ENCODE results near the gene FAM209B.
"Not testable (repeated sequence)": the region's sequence is repeated elsewhere in the genome, so short reads cannot be mapped to it uniquely, and the experiment has no call there.

FAM209B gene

DNA sequence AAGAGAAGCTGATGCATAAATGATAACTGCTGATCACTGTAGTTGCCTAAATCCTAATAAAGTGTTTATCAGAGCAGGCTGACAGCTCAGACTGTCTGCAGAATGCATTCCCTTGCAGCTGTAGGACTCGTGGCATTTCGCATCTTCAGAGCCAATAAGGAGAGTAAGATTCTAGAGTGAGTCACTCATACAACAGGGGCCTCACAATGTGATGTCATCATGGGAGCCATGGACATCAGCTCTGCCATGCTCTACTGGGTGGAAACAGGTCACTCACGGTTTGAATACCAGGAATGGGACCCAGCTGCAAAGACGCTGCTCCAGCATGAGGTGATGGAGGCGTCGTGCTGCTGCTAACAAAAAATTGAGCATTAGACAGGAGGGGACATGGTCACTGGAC lies 7.4 kb downstream of the FAM209B start:
- DNase-seq (ENCODE audit: low read depth): no peak

DNA sequence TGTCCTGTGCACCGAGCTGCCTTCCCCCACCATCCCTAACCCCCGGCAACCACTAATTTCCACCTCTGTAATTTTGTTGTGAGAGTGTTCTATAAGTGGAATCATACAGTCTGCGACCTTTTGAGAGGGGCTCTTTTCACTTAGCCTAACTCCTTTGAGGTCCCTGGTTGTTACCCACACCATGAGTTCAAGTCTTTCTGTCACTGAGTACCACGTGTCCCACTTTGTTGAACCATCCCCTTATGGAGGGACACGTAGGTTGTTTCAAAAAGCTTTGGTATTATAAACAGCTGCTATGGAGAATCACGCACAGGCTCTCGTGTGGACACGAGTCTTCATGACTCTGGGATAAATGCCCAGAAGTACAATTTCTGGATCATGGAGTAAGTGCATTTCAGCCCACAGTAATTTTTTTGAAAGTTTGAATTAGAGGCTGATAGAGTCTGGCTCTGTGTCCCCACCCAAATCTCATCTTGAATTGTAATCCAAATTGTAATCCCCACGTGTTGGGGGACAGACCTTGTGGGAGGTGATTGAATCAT lies 9.5 kb downstream of the FAM209B start:
- DNase-seq (ENCODE audit: low read depth): no peak

DNA sequence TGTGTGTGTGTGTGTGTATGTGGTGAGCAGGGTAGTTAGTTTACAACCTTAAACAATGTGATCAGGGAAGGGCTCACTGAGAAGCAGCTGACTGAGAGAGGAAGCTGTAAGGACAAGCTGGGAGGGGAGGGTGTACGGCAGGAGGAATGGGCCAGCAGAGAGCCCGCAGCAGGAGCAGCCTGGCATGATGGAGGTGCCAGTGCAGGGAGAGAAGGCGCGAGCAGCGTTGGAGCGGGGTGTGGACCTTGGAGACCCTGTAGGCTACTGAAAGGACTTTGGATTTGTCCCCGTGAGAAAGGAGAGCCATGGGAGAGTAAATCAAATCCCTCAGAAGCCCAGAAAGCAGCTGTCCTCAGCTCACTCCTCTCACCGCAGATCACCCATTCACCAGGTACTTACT lies 18.5 kb downstream of the FAM209B start:
- DNase-seq (ENCODE audit: low read depth): no peak

DNA sequence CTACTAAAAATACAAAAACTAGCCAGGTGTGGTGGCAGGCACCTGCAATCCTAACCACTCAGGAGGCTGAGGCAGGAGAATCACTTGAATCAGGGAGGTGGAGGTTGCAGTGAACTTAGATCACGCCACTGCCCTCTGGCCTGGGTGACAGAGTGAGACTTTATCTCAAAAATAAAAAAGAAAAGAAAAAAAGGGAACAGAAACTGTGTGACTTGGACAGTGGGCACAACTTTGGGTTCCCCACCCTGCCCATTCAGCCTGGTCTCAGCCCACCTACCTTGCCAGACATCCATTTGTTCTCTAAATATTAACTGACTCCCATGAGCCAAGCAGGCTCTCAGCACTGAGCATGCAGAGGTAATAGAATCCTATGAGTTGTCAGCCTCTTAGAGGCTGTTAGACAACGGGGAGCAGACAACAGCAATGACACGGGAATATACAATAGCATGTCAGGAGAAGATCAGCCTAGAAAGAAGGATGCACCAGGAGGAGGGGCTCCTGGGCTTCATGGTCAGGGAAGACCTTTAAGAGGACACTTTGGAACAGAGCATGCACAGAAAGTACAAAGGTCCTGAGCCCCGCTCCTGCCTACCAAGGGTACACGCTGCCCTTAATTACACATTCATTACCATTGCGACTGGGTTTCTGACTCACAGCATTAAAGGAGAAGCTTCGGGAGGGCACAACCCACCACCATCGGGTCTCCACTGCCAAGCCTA lies 20.0 kb downstream of the FAM209B start:
- DNase-seq (ENCODE audit: low read depth): no peak

DNA sequence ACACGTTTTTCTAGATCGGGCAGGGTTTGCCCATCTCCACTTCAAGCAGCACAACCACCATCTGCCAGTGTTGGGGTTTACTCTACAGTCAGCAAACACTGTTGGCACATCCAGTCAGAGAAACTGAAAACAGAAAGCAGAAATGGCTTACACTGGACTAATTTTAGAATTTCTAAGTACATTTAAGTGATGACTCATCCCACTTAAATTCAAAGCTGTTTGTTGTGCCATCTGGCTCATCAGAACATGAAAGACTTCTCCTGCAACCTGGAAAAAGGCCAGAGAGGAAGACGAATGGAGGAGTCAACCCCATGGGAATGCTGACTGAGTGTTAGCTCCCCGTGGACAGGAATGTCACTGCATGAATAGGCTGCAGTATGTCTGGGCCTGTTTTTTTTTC lies 21.8 kb downstream of the FAM209B start:
- DNase-seq (ENCODE audit: low read depth): no peak

DNA sequence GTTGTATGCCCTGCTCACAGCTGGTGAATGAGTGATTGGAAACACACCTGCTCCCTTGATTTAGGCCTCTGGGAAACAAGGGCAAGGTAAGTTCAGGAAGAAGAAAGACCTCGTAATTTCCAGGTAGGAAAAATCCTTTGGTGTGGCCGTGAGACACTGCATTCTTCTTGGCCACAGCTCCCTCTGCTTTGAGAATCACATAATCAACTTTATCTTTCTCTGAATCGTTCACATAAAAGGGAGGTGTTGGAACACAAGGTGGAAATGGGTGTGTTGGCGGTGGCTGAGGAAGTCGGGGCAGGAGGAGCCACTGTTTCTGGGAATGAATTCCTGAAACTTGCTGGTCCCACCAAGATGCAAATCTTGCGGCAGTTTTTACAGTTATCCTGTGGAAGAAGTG lies 25.9 kb downstream of the FAM209B start:
- DNase-seq (ENCODE audit: low read depth): no peak

DNA sequence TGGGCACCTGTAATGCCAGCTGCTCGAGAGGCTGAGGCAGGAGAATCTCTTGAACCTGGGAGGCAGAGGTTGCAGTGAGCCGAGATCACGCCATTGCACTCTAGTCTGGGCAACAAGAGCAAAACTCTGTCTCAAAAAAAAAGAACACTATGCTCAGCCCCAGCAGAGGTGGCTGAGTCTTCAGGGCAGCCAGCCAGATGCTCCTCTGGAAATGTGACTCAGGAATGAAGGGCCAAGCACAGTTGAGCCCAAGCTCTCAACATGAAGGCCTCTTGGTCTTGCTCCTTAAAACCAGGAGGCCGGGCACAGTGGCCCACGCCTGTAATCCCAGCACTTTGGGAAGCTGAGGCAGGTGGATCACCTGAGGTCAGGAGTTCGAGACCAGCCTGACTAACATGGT lies 31.5 kb downstream of the FAM209B start:
- DNase-seq (ENCODE audit: low read depth): not testable (repeated sequence)

DNA sequence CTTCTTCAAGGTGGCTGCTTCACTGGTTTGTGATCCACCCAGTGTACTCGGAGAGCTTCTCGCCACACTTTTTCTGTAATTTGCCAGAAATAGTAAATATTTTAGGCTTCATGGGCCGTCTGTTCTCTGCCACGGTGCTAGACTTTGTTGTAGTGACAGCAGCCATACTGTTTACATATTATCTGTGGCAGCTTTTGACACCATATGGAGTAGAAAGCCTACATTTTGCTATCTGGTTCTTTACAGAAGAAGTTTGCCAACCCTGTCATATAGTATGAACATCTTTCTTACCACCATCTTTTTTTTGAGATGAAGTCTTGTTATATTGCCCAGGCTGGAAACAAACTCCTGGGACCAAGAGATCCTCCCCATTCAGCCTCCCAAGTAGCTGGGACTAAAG lies 32.5 kb downstream of the FAM209B start:
- DNase-seq (ENCODE audit: low read depth): no peak

DNA sequence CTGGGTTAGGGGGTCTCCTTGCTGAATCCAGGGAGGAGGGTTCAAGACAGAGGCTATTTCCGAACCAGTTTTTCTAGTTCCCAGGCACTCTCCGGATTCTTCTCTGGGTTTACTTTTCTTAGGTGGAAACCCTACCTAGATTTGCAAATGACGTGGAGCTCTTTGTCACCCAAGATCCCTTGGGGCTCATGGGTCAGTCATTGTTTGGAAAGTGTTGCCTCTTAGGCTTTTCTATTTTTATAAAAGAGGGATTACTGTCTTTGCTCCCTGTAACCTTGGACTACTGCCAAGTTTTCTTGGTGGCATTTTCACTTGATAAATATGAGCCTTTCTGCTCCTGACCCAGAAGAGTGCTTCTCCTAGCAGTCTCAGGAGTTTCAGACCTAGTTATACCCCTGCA lies 33.6 kb downstream of the FAM209B start:
- DNase-seq (ENCODE audit: low read depth): no peak

DNA sequence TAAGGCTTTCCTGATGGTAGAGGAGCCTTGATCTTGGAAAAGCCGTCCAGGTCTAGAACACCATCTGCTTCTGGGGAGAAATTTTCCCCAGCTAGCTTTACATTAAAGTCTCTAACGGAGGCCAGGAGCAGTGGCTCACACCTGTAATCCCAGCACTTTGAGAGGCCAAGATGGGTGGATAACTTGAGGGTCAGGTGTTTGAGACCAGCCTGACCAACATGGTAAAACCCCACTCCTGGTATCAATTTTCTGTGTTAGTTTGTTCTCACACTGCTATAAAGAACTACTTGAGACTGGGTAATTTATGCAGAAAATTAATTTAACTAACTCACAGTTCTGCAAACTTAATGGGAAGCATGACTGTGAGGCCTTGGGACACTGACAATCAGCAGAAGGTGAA lies 37.8 kb downstream of the FAM209B start:
- DNase-seq (ENCODE audit: low read depth): no peak

DNA sequence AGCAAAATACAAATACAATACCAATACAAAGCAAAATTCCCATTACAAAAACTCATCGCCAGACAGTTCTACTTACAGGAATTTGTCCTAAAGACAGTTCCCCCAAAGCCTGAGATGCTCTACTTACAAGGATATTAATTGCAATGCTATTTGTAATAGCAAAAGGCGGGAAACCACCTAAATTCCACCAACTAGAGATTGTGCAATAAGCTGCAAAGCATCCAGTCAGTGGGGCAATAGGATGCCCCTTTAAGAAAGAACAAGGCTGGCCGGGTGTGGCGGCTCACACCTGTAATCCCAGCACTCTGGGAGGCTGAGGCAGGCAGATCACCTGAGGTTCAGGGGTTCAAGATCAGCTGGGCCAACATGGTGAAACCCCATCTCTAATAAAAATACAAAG lies 39.1 kb downstream of the FAM209B start:
- no peak for DNase-seq (ENCODE audit: low read depth)

DNA sequence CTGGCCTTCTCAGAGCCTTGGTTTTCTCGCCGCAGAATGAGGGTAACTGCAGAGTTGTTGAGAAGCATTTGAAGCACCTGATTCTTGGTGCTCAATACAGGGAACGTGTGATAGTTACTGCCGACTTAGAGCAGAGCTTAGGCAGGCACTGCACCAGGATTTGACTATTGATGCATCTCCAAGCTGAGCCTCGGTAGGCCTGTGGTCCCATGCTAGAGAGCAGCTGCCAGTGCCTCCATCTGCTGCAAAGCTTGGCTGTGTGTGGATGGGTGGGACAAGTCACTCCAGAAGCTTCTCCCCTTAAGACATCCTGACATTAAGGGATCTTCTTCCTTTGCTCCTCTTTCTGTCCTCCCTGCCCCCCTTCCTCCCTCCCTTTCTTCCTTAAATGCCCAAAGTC lies 40.9 kb downstream of the FAM209B start:
- DNase-seq (ENCODE audit: low read depth): no peak

DNA sequence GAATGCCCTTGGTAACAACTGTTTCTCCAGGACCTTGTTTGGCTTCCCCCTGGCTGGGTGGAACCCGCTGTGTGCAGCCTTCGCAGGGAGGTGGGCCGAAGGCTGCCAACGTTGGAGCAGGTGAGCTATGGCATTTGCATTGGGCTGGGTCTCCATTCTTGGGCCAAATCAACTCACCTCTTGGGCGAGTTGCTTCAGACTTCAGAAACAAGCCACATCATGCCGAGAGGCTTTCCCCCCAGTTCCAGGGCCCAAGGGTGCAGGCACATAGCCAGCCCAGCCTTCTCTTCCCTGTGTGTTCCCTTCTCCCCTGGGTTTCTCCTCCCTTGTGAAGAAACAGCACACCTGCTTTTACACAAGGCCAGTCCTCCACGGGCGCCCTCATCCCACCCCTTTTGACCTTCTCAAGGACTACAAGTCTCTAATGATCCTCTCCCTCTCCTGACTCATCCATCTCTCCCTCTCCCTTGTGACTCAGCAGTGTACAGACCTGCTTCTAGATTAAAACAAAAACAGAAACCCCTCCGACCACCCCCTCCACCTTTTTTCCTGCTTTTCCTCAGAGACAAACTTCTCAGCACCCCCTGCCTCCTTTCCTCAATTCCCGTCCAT lies 41.6 kb downstream of the FAM209B start:
- DNase-seq (ENCODE audit: low read depth): no peak

DNA sequence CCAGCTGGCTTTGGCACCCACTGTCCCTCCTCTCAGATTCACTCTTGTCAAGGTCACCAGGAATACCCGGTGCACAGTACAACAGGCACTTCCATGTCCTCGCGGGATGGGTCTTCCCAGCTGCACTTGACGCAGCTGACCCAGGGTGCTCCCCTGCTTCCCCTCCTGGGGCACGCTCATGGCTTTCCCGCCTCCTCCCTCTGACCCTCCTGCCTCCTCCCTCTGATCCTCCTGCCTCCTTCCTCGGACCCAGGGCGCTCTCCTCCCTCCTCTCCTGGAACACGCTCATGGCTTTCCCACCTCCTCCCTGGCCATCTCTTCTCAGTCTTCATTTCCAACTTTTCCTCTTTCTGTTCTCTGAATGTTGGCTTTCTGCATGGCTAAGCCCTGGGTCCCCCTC lies 42.1 kb downstream of the FAM209B start:
- DNase-seq (ENCODE audit: low read depth): no peak

DNA sequence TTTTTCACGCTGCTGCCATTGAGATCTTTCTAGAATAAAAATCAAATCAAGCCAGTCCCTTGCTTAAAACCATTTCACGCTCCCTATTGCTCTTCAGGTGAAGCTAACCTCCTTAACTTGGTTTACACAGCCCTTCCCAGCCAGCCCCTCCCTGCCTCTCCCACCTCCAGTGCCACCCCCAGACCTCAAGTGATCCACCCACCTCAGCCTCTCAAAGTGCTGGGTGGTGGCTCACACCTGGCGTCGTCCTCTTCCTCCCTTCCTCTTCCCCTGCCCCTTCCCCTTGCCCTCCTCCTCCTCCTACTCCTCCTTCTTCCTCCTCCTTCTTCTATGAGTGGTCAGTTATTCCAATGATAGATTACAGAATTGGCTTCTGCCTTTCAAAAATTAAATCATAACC lies 42.9 kb downstream of the FAM209B start:
- DNase-seq (ENCODE audit: low read depth): no peak

DNA sequence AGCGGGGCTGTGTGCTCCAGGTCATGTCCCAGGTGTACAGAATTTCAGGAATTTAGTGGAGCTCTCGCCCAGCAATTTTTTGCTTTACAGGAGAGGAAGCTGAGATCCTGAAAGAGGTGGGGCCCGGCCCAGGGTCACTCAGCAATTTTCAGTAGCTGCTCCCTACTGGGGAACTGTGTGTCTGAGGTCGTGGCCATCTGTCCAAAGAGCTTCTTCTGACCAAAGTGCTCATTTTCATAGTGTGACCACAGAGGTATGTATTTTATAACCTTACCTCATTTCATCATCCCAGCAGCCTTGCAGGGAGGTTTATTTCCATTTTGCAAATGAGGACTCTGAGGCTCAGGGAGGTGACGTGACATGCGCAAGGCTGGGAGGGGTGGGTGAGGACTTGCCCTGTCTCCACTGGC lies 46.3 kb downstream of the FAM209B start:
- no peak for DNase-seq (ENCODE audit: low read depth)

DNA sequence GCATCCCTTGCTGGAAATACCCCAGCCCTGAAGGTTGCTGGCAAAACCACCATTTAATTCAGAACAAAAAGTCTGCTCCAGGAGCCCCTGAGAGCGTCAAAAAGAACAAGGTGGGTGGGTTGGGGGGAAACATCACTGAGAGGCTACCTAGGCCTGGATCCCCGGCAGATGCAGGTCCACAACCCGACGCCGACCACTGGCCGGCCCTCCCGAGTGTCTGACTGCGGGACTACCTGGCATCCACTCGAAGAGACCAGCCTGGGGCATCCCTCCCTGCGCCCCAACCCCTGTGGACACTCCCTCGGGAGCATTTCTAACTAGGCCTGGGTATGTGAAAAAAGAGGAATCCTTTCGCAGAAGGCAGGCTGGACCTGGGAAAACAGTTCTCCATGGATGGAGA lies 47.2 kb downstream of the FAM209B start:
- DNase-seq (ENCODE audit: low read depth): no peak

DNA sequence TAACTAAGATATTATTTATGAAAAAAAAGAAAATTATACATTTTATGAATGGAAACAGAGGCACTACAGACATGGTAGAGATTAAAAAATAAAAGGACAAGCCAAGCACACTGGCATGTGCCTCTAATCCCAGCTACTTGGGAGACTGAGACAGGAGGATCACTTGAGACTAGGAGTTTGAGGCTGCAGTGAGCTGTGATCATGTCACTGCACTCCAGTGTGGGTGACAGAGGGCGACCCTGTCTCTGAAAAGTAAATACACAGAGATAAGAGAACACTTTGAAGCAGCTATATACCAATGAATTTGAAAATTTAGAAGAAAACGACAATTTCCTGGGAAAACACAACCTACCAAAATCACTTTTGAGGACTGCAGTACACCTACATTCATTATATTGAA lies 48.7 kb downstream of the FAM209B start:
- no peak for DNase-seq (ENCODE audit: low read depth)

DNA sequence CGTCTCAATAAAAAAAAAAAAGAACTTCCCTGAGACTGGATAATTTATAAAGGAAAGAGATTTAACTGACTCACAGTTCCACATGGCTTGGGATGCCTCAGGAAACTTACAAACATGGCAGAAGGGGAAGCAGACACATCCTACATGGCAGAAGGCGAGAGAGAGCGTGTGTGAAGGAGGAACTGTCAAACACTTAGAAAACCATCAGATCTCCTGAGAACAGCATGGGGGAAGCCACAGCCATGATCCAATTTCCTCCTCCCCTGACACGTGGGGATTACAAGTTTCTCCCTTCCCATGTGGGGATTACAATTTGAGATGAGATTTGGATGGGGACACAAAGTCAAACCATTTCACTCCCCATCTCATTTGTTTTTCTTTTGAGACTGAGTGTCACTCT lies 49.5 kb downstream of the FAM209B start:
- no peak for DNase-seq (ENCODE audit: low read depth)

DNA sequence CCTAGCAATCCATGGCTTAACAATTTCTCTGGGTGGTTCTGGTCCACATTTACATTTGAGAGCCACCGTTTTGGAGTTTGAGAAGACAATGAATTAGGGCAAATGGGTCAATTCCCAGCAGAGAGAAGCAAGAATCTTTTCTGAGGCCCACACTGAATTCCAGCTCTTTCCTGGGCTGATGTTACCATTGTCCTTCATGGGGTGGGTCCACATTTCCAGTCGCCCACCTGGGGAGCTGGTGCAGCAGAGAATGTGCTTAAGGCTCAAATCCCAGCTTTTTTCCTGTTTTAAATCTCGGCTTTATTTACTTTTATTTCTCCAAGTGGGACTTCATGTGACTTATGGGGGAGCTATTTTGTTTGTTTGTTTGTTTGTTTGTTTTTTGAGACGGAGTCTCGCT lies 51.9 kb downstream of the FAM209B start:
- no peak for DNase-seq (ENCODE audit: low read depth)
